ENCODE results near the gene STX2.
"Not testable (repeated sequence)": the region's sequence is repeated elsewhere in the genome, so short reads cannot be mapped to it uniquely, and the experiment has no call there.

The STX2 gene

DNA sequence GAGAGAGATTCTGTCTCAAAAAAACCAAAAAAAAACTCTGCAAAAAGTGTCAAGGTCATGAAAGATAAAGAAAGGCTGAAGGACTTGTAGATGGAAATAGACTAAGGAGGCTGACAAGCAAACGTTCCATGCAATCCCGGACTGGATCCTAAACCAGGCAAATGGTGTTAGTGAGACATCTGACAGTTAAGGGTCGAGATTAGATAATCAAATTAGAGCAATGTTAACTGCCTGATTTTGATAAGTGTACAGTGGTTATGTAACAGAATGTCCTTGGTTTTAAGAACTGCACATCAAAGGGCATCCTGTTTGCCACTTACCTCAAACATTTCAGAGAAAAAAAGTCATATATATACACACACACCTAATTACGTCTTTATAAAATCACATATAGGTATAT, 29.4 kb upstream of the STX2 start:
- FAIRE-seq, result no peak

DNA sequence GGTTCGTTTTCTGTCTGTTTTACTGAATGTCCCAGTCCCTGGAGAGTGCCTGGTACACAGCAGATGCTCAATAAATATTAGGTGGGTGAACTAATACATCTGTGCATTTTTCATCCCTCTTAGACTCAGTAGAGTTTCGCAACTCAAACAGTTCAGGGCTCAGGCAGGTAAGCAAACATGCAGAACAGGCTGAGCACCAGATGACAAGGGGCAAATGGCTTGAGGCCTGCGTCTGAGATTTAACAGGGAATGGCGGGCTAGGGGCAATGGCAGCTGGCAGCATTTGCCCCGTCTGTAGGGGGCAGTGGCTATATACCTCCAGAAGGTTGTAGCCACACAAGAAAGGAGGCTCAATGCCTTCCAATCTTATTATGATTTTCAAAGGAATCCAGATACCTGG, 24.2 kb upstream of the STX2 start:
- no peak for FAIRE-seq

DNA sequence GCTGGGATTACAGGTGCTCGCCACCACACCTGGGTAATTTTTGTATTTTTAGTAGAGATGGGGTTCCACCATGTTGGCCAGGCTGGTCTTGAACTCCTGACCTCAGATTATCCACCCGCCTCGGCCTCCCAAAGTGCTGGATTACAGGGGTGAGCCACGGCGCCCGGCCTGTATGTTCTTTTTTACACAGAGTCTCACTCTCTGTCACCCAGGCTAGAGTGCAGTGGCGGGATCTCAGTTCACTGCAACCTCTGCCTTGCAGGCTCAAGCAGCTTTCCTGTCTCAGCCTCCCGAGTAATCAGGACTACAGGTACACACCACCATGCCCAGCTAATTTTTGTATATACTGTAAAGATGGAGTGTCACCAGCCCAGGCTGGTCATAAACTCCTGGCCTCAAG, 23.7 kb upstream of the STX2 start:
- FAIRE-seq, result not testable (repeated sequence)

DNA sequence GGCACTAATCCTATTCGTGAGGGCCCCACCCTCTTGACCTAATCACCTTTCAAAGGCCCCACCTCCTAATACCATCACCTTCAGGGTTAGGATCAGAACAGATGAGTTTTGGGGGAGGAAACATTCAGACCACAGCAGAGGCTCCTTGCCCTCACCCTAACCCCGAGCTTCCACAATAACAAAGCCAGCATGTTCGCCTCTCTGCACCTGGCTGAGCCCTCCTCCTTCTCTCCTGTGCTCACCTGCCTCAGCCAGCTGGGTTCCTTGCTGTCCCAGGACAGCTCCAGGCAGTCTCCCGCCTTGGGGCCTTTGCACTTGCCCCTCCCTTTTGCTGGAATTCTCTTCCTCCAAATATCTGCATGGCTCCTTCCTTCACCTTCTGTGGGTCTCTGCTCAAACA, 23.1 kb upstream of the STX2 start:
- no peak for FAIRE-seq

DNA sequence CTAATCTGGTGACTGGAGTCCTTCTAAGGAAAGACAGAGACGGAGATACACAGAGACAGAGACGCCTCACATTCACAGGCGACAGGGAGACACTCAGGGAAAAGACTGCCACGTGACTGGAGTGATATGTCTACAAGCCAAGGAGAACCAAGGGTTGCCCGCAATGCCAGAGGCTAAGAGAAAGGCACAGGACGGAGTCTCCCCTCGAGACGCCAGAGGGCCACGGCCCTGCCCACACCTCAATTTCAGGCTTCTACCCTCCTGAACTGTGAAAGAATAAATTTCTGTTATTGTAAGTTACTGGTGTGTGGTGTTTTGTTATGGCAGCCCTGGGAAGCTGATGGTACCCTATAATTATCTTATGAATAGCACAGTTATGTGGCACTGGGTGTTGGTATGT, 21.3 kb upstream of the STX2 start:
- no peak for FAIRE-seq

DNA sequence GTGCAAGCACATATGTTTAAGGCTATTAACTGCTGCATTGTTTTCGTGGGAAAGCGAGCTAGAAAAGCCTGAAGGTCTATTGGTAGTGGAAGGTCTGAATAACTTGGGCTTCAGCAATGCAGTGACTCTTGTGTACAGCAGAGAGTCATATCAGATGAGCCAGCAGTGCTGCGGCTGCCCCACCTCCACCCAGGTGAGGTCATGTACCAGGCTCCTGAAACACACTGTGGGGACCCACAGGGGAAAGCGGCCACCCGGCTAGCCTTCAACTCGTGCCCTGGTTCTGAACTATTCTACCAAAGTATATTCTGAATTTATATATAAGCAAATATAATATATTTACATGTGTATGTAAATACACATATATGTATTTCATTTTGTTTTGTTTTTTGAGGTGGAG, 20.1 kb upstream of the STX2 start:
- no peak for FAIRE-seq

DNA sequence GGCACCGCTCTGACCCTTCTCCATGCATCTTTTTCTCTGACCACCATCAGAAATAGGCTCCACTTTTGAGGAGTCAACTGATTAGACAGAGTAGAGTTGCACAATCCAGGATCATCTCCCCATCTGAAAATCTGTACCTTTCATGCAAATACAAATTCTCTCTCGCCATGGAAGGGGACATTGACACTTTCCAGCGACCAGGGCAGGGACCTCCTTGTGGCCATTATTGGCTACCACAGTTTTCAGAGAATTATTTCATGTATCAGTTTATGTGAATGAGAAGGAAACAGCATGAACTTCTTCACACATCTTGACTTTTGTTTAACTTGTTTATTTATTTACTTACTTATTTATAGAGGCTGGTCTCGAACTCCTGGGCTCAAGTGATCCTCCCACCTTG, 19.0 kb upstream of the STX2 start:
- no peak for FAIRE-seq

DNA sequence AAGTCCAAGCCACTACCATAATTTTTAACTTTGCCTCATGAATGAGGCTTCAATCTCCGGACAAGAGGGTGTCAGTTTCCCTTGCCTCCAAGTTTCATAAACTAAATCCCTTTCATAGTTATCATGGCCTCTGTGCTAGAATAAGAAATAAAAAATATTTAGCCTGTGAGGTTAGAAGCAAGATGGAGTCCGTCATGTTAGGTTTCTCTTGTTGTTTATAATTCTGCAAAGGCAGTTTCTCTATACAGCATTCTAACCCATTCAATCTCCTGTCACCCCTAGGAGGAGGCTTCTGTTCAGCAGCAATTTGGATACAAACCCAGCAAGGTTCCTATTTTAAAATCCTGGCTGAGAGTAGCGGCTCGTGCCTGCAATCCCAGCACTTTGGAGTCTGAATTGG, 17.0 kb upstream of the STX2 start:
- no peak for FAIRE-seq

DNA sequence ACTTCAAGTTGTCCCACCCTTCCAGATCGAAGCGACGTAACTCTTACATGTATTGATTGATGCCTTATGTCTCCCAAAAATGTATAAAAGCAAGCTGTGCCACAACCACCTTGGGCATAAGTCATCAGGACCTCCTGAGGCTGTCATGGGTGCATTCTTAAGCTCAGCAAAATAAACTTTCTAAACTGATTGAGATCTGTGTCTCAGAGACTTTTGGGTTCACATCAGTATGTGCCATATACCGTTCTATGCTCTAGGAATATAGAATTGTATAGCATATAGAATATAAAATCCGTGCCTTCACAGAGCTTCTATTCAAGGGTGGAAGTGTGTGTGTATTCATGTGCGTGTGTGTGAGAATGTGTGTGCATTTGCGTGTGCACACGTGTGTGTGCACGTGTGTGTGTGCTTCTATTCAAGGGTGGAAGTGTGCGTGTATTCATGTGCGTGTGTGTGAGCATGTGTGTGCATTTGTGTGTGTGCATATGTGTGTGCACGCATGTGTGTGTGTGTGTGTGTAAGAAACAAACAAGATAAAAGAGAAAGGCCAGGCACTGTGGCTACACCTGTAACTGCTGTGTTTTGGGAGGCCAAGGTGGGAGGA, 11.5 kb upstream of the STX2 start:
- no peak for FAIRE-seq

DNA sequence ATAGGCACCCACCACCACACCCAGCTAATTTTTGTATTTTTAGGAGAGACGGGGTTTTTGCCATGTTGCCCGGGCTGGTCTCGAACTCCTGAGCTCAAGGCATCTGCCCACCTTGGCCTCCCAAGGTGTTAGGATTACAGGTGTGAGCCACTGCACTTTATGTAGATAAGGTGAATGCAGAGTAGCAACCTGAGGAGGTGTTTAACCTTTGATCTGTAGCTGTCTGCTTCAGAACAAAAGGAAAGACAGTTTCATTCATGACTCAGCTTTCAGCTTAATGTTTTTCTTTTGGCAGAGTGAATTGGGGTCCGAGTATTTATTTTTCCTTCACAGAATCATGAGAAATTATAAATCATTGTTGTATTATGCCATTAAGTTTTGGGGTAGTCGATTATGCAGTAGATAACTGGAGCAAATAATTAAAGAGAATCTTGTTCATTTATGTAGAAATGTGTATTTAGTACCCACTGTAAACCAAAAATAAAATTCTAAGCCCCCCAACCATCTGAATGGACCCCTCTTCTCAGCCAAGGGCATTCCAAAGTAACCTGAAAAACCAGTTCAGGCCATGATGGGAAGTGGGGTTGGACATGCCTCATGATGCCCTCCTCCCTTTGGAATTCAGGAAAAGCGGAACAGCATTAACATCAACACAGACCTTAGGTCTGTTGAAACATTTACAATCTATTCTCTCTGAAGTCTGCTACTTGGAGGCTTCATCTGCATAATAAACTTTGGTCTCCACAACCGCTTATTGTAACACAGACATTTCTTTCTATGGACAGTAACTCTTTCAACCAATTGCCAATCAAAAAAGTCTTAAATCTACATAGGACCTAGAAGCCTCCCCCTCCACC, 10.7 kb upstream of the STX2 start:
- no peak for FAIRE-seq

DNA sequence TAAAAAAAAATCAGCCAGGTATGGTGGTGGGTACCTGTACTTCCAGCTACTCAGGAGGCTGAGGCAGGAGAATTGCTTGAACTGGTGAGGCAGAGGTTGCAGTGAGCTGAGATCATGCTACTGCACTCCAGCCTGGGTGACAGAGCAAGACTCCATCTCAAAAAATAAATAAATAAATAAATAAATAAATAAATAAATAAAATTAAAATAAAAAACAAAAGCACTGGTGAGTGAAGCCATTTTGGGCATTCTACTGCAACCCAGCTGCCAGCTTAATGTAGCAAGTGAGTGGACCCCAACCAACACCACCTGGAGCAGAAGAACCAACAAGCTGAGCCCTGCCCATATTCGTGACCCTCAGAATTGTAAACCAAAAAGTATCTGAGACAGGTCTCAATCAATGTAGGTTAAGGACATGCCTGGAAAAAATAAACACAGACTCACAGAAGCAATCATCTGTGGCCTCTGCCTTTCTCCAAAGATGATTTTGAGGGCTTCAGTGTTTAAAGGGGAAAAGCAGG, 9.8 kb upstream of the STX2 start:
- FAIRE-seq, result not testable (repeated sequence)

DNA sequence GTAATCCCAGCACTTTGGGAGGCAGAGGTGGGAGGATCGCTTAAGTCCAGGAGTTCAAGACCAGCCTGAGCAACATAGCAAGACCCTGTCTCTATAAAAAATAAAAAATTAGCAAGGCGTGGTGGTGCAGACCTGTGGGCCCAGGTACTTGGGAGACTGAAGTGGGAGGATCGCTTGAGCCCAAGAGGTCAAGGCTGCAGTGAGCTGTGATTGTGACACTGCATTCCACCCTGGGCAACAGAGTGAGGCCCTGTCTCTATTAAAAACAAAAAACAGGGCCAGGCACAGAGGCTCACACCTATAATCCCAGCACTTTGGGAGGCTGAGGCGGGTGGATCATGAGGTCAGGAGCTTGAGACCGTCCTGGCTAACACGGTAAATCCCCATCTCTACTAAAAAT, 9.1 kb upstream of the STX2 start:
- FAIRE-seq, result not testable (repeated sequence)

DNA sequence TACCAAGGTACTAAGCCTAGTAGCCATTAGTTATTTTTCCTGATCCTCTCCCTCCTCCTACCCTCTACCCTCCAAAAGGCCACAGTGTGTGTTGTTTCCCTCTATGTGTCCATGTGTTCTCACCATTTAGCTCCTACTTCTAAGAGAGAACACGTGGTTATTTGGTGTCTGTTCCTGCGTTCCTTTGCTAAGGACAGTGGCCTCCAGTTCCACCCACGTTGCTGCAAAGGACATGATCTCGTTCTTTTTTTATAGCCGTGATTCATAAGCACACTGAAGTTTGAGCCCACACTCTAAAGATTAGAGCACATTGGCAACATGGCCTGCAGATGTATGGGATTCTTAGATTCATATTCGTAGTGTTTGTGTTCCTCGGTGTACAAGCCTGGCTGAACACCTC, 8.1 kb upstream of the STX2 start:
- no peak for FAIRE-seq

DNA sequence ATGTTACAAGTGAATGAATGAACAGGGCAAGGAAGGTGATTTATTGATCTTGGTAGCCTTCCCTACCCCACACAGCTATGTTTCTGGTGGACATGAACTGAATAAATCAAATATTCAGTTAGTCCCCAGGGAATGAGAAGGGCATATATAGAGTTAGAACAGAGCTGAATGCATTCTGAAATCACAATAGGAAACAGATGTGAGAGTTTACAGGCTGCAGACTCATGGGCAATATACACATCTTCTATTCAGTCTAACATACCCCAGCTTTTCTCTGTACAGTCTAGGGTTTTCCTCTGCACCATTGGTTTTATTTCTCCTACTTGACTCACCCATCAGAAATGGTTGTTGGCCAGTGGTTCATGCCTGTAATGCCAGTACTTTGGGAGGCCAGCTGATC, 7.3 kb upstream of the STX2 start:
- FAIRE-seq, result no peak

DNA sequence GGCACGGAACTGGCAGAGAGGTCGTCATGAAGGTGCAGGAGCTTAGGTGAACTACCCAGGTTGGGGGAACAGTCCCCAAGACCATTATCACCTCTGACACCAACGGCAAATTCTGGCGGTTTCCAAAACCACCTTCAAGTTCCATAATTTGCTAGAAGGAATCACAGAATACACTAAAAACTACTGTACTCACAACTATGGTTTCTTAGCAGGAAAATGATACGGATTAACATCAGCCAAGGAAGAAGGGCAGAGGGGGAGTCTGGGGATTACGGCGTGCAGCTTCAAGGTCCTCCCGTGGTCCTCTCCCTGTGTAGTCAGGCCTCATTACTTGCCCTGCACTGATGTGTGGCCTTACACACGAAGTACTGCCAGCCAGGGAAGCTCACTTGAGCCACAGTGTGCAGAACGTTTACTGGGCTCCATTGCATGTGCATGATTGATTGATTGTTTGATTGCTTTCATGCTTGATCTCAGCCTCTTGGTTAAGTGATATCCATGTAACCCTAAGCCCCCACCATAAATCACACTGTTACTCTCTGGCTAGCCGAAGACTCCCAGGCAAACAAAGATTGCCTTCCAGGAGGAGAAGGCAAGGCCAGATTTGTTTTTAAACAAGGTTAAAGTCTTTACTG, 837 bp upstream of the STX2 start:
- no peak for FAIRE-seq

DNA sequence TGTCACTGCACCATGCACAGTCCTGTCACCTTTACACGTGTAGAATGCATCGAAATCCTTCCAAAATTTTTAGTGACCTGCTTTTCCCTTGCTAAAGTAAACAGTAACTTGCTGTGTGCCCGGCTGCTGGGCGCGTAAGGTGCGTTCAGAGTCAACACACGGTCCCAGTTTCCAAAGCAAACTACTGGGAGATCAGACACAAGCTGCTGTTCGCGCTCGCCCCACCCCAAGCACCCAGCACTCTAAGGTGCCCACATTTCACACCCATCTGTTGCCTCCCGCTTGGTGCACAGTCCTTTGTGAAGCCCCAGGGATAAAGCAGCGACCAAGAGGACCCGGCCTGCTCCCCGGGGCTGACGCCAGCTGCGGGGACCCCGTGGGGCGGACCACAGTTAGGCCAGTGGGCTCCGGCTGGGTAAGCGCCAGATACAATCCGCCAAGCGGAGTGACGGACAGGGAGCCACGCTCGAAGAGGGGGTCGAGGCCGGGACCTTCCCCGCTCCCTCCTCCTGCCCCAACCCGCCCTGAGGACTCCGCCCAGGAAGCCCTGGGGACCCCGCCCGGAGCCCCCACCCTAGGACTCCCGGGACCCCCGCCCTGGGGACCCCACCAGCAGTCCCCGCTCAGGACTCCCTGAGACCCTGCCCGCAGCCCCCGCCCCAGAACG, 633 bp downstream of the STX2 start:
- no peak for FAIRE-seq

DNA sequence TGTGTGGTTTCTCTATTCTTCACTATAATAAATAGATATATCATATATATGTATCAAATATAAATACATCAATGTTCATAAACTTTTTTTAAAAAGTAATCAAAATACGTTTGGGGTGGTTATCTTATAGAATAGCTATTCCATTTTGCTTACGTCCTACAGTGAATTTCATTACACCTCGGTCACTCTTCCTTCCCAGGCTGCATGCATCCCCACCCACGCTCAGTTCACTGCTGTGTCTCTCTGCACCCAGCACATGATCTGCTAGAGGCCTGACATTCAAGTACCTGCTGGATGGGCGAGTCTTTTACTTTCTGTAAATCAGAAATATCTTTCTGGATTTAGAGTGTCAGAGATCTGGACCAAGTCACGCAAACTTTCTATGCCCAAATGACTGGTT, 3.6 kb downstream of the STX2 start:
- FAIRE-seq, result no peak

DNA sequence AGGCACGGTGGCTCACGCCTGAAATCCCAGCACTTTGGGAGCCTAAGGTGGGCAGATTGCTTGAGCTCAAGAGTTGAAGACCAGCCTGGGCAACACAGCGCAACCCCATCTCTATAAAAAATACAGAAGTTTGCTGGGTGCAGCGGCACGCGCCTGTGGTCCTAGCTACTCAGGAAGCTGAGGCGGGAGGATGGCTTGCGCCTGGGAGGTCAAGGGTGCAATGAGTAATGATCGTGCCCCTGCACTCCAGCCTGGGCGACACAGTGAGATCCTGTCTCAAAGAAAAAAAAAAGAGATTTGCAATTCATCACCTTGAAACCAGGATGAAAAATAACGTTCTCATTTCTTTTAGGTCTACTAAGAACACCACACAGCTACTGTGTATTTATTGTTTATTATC, 4.0 kb downstream of the STX2 start:
- no peak for FAIRE-seq

DNA sequence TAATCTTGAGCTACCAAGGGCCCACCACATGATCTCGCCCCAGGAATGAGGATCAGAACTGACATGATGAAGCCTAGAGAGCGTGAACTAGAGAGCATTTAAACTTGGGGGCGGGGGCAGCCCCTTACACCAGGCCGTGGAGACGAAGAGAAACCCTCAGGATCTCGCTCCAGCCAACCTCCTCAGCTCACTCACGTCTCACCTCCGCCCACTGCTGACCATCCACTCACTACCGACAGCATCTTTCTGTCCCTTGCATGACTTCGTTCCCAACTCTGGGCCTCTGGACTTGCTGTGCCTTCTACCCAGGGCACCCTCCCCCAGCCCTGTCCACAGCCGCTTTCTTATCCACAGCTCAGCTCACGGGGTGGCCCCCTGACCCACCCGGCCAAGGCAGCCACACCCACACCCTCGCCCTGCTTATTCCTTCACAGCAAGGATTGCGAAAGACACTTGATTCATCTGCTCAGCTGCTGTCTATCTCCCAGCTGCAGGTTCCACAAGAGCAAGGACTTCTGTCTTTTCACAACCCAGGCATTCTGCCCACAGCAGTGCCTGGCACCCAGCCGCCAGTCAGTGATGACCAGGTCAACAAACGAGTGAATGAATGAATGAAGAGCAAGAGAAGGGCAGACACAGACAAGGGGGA, 6.4 kb downstream of the STX2 start:
- FAIRE-seq, result no peak

DNA sequence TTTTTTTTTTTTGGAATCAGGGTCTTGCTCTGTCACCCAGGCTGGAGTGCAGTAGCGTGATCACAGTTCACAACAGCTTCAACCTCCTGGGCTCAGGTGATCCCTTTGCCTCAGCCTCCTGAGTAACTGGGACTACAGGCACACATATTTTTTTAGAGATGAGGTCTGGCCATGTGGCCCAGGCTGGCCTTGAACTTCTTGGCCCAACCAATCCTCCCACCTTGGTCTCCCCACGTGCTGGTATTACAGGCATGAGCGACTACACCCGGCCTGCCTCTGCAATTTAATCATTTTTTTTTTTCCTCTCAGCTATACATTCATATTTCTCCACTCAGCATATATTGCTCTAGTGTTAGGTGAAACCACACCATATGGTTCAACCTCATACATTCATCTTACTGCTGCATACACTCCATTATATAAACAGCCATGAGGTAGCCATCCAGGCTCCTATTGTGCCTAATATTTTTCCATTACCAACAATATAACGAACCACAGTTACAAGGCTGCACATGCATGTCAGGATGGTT, 7.1 kb downstream of the STX2 start:
- FAIRE-seq, result no peak

DNA sequence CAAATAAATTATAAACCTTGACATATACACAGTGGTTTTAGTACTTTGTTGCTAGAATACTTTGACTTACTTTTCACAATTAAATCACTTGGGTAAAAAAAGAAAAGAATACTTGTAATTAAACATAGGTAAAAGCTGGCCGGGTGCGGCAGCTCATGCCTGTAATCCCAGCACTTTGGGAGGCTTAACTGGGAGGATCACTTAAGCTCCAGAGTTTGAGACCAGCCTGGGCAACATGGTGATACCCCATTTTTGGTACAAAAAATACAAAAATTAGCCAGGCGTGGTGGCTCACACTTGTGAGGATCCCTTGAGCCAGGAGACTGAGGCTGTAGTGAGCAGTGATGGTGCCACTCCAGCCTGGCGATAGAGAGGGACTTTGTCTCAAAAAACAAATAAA, 7.8 kb downstream of the STX2 start:
- no peak for FAIRE-seq

DNA sequence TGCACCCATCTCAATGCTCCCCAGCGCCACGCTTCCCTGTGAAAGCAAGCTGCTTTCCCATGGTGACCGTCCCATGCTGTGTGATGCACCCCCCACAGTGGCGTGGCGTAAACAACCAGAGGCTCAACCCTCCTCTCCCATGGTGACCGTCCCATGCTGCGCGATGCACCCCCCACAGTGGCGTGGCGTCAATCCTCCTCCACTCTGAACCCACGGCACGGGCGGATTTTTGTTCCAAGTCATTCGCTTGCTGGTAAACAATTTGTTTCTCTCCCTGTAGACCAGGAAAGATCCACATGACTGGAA, 8.9 kb downstream of the STX2 start:
- FAIRE-seq, result no peak
